OCI-LY7 (cell line): ENCODE results near the gene VTI1A. TPM values are rescaled to one million over a fixed set of nuclear protein-coding genes. Genes with fewer than 3 reads are reported as not detected.

Experiments used
- BruUV-seq: library from RNA; stranded (reverse); fragments of 400-500 nt; replicated peaks from 2 replicates; lab custom pipeline; 2021; lab: Mats Ljungman, UMichigan
- CTCF ChIA-PET: fragments of 300-600 bp; sonication (Branson Sonifier 250); formaldehyde crosslinking; loops from one replicate; lab custom pipeline; 2022; ENCODE audit warnings: antibody characterized with exemption; ENCODE audit not compliant: unreplicated experiment; lab: Charles Lee
- POLR2A ChIA-PET: fragments of 300-600 bp; sonication (Branson Sonifier 250); formaldehyde crosslinking; loops from one replicate; lab custom pipeline; 2022; ENCODE audit warnings: antibody characterized with exemption; lab: Charles Lee
- DNase-seq: peaks from one replicate; pipeline ENCODE4 v3.0.0-alpha.2; 2015; ENCODE audit warnings: low spot score
- H2AFZ ChIP-seq: fragments of 200-600 bp; sonication (generic), shearing (Covaris generic); 2 replicates; pipeline ENCODE4 v1.6.1; 2014; ENCODE audit warnings: mild to moderate bottlenecking, antibody characterized with exemption, low read length, moderate library complexity
- H3K27ac ChIP-seq: fragments of 200-600 bp; sonication (generic); 2 replicates; pipeline ENCODE4 v1.5.1; 2014; ENCODE audit warnings: mixed run types, low read depth, mild to moderate bottlenecking, moderate library complexity, low read length, inconsistent platforms; ENCODE audit not compliant: poor library complexity, severe bottlenecking
- H3K36me3 ChIP-seq: fragments of 200-600 bp; sonication (generic); 2 replicates; pipeline ENCODE4 v1.6.1; 2014; ENCODE audit warnings: mild to moderate bottlenecking, antibody characterized with exemption, low read length, moderate library complexity, mixed read lengths; ENCODE audit not compliant: insufficient read depth
- H3K4me1 ChIP-seq: fragments of 200-600 bp; sonication (generic); 2 replicates; pipeline ENCODE4 v1.5.1; 2014; ENCODE audit warnings: mild to moderate bottlenecking, low read length; ENCODE audit not compliant: insufficient read depth, poor library complexity, severe bottlenecking
- H3K4me2 ChIP-seq: fragments of 200-600 bp; sonication (generic); 2 replicates; pipeline ENCODE4 v1.6.1; 2014; ENCODE audit warnings: mild to moderate bottlenecking, low read length
- H3K4me3 ChIP-seq: fragments of 200-600 bp; sonication (generic); 2 replicates; pipeline ENCODE4 v1.5.1; 2014; ENCODE audit warnings: mild to moderate bottlenecking, low read depth, low read length; ENCODE audit not compliant: poor library complexity, severe bottlenecking
- H3K79me2 ChIP-seq: fragments of 200-600 bp; sonication (generic); 2 replicates; pipeline ENCODE4 v1.6.1; 2016; ENCODE audit warnings: low read depth, mild to moderate bottlenecking, low read length, moderate library complexity, mixed read lengths; ENCODE audit not compliant: insufficient read depth
- H3K9me2 ChIP-seq: fragments of 200-600 bp; sonication (generic); 2 replicates; pipeline ENCODE4 v1.6.1; 2016; ENCODE audit warnings: mild to moderate bottlenecking, low read length, mixed read lengths; ENCODE audit not compliant: insufficient read depth
- H3K9me3 ChIP-seq: fragments of 200-600 bp; sonication (generic); 2 replicates; pipeline ENCODE4 v1.6.1; 2014; ENCODE audit warnings: mild to moderate bottlenecking, mixed run types, low read length, mixed read lengths
- H4K20me1 ChIP-seq: fragments of 200-600 bp; sonication (generic); 2 replicates; pipeline ENCODE4 v1.6.1; 2014; ENCODE audit warnings: mild to moderate bottlenecking, antibody characterized with exemption, low read length, moderate library complexity, mixed read lengths; ENCODE audit not compliant: insufficient read depth
- CTCF ChIP-seq: fragments of 200-600 bp; sonication (generic); conservative IDR thresholded peaks from 2 replicates; pipeline ENCODE4 v1.5.1; 2014; ENCODE audit warnings: mild to moderate bottlenecking, antibody characterized with exemption, low read length, moderate library complexity, mixed read lengths
- EZH2phosphoT487 ChIP-seq: fragments of 200-600 bp; sonication (generic); IDR thresholded peaks from 2 replicates; pipeline ENCODE4 v1.6.1; 2018; ENCODE audit warnings: low read depth, borderline replicate concordance, mild to moderate bottlenecking, mixed run types, antibody characterized with exemption, low read length, moderate library complexity, mixed read lengths
- intact Hi-C: fragments of 100-400 bp; cut with micrococcal nuclease; formaldehyde crosslinking; loops from one replicate; pipeline ENCODE4 v1.10.0; 2022; ENCODE audit not compliant: unreplicated experiment
- total RNA-seq, 2 experiments: library from RNA; depleted of rRNA in 1 of 2; stranded (reverse); fragments of >200 nt in 1 of 2; shearing (Covaris generic) in 1 of 2; gene quantifications; 2 replicates each; pipeline ENCODE4 v1.2.3, GENCODE V29; 2014 to 2022

The VTI1A gene
- total RNA-seq, 2 experiments from 2014 or later = 39.4 to 45.2 TPM

- Histone ChIP-seq H3K4me2 (no peak overlapping the region), H3K4me3 (no peak overlapping the region), H3K9me2 (no peaks in the 10 kb centered on the region), H3K79me2 (no peaks in the 10 kb centered on the region), H3K9me3 (no peaks in the 10 kb centered on the region), H4K20me1 (no peaks in the 10 kb centered on the region), H2AFZ (no peak overlapping the region), H3K4me1 (no peaks in the 10 kb centered on the region), H3K36me3 (no peaks in the 10 kb centered on the region), H3K27ac (no peak overlapping the region)
- intact Hi-C loops = no loop called here
- CTCF ChIA-PET = no interaction called here
- no peak for TF ChIP-seq EZH2phosphoT487
- TF ChIP-seq CTCF = no peak
- DNase-seq = no peak
- POLR2A ChIA-PET = interaction anchor here (0.6 kb wide), 1 partner anchor 435 kb away, joined by 4 read pairs; no protein-coding TSS in a partner anchor
- BruUV-seq = no TSS peak
Observed at GRCh38 chr10:112658465-112658864, 211.4 kb downstream of the VTI1A start.

DNA sequence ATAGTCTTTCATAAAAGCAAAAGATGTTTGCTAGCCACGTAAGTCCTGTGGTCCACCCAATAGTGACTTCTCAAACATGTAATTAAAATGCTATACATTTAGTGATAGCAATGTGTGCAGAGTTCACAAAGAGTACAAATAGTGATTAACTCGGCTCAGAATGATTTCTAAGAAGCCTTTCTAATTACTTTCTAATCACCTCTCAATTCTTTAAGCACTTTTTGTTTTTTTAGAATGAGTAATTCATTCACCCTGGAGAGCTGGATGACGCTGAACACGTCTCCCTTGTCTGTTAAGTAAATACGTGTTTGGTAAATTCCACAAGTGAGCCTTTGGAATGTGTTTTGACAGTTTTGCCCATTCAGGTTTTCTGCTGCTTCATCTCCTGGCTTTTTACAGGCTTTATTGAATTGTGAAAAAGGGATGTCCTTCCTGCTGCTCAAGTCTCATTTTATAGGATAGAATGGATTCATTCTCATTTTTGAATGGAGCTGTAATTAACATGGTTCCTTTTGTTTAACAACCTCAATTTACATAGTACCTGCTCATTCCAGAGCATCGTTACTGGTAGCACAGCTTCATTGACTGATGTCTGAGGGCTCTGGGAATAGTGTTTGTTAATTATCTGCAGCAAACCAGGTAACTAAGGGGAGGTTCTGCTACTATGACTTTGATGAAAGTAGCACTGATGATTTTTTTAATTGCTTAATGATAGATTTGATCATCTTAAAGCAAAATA is 212.1 kb downstream of the VTI1A start:
- POLR2A ChIA-PET = interaction anchor here (0.6 kb wide), 3 partner anchors 60 to 1364 kb away, joined by 3 to 4 read pairs (median 3); no protein-coding TSS in a partner anchor
- no peak overlapping the region for H2AFZ ChIP-seq
- DNase-seq = no peak
- no peak overlapping the region for H3K27ac ChIP-seq
- H3K4me2 ChIP-seq = no peak overlapping the region
- no peaks in the 10 kb centered on the region for H4K20me1 ChIP-seq
- TF ChIP-seq CTCF = no peak
- TF ChIP-seq EZH2phosphoT487 = no peak
- H3K4me1 ChIP-seq = no peaks in the 10 kb centered on the region
- H3K9me2 ChIP-seq = no peaks in the 10 kb centered on the region
- intact Hi-C loops = no loop called here
- no peaks in the 10 kb centered on the region for H3K9me3 ChIP-seq
- H3K79me2 ChIP-seq = no peaks in the 10 kb centered on the region
- no peak overlapping the region for H3K4me3 ChIP-seq
- CTCF ChIA-PET = no interaction called here
- BruUV-seq = no TSS peak
- no peaks in the 10 kb centered on the region for H3K36me3 ChIP-seq
